Neural cell (in vitro differentiated cells): ENCODE results near the gene MTIF2.

Experiments
- EP300 ChIP-seq: fragments of 450-650 bp; conservative IDR thresholded peaks from 2 replicates; pipeline ENCODE4 v1.6.1; 2014; ENCODE audit warnings: antibody characterized with exemption, mild to moderate bottlenecking, moderate library complexity; ENCODE audit not compliant: poor library complexity, severe bottlenecking
- EZH2 ChIP-seq: fragments of 200-600, 300-800 bp; shearing (Covaris generic), sonication (generic); IDR thresholded peaks from 2 replicates; pipeline ENCODE4 v1.6.1; 2014; ENCODE audit warnings: antibody characterized with exemption, low read length, borderline replicate concordance, mild to moderate bottlenecking; ENCODE audit not compliant: insufficient read depth, poor library complexity, severe bottlenecking
- MXI1 ChIP-seq: fragments of 450-650 bp; conservative IDR thresholded peaks from 2 replicates; pipeline ENCODE4 v1.6.1; 2014; ENCODE audit warnings: antibody characterized with exemption, mild to moderate bottlenecking; ENCODE audit not compliant: poor library complexity, severe bottlenecking
- POLR2AphosphoS5 ChIP-seq: IDR thresholded peaks from 2 replicates; pipeline ENCODE4 v1.6.1; 2012
- RAD21 ChIP-seq: fragments of 450-650 bp; conservative IDR thresholded peaks from 2 replicates; pipeline ENCODE4 v1.6.1; 2014; ENCODE audit warnings: antibody characterized with exemption, mild to moderate bottlenecking, moderate library complexity
- SMC3 ChIP-seq: fragments of 450-650 bp; conservative IDR thresholded peaks from 2 replicates; pipeline ENCODE4 v1.6.1; 2014; ENCODE audit warnings: antibody characterized with exemption, mild to moderate bottlenecking, moderate library complexity; ENCODE audit not compliant: poor library complexity
- TAF1 ChIP-seq: IDR thresholded peaks from 2 replicates; pipeline ENCODE4 v1.6.1; 2012; ENCODE audit warnings: low read depth
- TF ChIP-seq, protein P1 (sequence below): fragments of 450-650 bp; IDR thresholded peaks from 2 replicates; pipeline ENCODE4 v1.5.1; 2014; ENCODE audit warnings: antibody characterized with exemption, mild to moderate bottlenecking, moderate library complexity; ENCODE audit not compliant: poor library complexity, severe bottlenecking
- TF ChIP-seq, protein P2 (sequence below): IDR thresholded peaks from 2 replicates; pipeline ENCODE4 v1.6.1; 2012; ENCODE audit warnings: borderline replicate concordance

DNA sequence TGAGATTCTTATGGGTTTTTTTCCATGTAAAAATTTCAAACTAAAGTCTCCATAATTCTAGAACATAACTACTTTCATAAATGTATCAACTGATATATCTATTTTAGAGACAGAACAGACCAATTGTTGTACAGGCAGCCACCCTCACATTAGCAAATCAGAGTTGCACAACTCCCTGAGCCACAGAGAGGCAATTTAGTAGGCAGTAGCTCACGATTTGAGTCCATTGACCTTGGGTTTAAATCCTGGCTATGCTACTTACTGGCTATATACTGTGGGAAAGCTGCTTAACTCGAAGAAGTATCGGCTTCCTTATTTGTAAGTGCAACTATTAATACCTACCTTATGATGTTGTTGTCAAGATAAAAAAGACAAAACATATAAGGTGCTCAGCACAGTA is 16.2 kb downstream of the MTIF2 start:
- TF ChIP-seq, protein P1, sequence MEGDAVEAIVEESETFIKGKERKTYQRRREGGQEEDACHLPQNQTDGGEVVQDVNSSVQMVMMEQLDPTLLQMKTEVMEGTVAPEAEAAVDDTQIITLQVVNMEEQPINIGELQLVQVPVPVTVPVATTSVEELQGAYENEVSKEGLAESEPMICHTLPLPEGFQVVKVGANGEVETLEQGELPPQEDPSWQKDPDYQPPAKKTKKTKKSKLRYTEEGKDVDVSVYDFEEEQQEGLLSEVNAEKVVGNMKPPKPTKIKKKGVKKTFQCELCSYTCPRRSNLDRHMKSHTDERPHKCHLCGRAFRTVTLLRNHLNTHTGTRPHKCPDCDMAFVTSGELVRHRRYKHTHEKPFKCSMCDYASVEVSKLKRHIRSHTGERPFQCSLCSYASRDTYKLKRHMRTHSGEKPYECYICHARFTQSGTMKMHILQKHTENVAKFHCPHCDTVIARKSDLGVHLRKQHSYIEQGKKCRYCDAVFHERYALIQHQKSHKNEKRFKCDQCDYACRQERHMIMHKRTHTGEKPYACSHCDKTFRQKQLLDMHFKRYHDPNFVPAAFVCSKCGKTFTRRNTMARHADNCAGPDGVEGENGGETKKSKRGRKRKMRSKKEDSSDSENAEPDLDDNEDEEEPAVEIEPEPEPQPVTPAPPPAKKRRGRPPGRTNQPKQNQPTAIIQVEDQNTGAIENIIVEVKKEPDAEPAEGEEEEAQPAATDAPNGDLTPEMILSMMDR = no peak
- TF ChIP-seq EP300 = no peak
- no peak for TF ChIP-seq POLR2AphosphoS5
- no peak for TF ChIP-seq MXI1
- TF ChIP-seq SMC3 = no peak
- no peak for TF ChIP-seq RAD21
- TF ChIP-seq TAF1 = no peak
- no peak for TF ChIP-seq EZH2
- TF ChIP-seq, protein P2, sequence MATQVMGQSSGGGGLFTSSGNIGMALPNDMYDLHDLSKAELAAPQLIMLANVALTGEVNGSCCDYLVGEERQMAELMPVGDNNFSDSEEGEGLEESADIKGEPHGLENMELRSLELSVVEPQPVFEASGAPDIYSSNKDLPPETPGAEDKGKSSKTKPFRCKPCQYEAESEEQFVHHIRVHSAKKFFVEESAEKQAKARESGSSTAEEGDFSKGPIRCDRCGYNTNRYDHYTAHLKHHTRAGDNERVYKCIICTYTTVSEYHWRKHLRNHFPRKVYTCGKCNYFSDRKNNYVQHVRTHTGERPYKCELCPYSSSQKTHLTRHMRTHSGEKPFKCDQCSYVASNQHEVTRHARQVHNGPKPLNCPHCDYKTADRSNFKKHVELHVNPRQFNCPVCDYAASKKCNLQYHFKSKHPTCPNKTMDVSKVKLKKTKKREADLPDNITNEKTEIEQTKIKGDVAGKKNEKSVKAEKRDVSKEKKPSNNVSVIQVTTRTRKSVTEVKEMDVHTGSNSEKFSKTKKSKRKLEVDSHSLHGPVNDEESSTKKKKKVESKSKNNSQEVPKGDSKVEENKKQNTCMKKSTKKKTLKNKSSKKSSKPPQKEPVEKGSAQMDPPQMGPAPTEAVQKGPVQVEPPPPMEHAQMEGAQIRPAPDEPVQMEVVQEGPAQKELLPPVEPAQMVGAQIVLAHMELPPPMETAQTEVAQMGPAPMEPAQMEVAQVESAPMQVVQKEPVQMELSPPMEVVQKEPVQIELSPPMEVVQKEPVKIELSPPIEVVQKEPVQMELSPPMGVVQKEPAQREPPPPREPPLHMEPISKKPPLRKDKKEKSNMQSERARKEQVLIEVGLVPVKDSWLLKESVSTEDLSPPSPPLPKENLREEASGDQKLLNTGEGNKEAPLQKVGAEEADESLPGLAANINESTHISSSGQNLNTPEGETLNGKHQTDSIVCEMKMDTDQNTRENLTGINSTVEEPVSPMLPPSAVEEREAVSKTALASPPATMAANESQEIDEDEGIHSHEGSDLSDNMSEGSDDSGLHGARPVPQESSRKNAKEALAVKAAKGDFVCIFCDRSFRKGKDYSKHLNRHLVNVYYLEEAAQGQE = no peak
